ENCODE results near the gene PSMG3.
A peak's percentile ranks its signal among the peaks of the same experiment; 100 is the strongest.

Gene PSMG3

DNA sequence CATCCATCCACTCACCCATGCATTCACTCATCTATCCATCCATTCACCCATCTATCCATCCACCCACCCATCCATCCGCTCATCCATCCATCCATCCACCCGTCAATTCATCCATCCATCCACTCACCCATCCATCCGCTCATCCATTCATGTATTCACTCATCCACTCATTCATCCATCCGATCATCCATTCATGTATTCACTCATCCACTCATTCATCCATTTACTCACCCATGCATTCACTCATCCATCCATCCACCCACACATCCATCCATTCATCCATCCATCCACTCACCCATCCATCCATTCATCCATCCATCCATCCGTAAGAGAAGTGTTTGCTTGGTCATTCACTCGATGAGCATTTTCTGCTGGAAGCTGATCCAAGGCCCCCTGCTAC is 8.7 kb upstream of the PSMG3 start:
- no peak for DNase-seq

DNA sequence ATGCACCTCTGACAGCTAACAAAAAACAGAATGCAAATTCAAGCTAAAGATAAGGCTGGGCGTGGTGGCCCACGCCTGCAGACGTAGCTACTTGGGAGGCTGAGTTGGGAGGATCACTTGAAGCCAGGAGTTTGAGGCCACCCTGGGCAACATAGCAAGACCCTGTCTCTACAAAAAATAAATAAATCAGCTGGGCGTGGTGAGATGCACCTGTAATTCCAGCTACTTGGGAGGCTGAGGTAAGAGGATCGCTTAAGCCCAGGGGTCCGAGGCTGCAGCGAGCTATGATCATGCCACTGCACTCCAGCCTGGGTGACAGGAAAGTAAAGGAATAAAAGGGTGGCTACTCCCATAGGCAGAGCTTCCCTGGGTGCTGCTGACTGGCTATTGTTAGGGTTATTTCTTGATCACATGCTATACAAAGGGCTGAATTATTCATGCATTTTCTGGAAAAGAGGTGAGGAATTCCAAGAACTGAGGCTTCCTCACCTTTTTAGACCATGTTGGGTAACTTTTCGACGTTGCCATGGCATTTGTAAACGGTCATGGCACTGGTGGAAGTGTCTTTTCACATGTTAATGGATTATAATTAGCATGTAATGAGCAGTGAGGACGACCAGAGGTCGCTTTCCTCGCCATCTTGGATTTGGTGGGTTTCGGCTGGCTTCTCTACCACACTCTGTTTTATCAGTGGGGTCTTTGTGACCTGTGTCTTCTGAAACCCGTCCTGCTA is 6.9 kb upstream of the PSMG3 start:
- no peak for DNase-seq

DNA sequence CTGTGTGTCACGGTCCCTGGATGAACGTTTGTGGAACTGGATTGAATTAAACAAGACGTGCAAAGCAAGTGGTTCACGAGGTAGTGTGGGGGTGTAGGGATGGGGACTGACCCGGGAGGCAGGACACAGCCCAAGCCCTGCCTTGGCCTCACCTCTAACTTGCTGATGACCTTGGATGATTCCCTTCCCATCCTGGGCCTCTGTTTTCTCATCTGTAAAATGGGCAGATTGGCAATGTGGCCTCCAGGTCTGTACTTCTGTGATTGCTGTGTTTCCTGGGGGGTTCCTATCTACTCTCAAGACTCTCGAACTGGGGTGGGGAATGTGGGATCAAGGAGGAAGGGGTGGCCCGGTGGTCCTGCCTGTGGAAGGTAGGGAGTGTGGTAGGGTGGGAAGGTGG is 6.0 kb upstream of the PSMG3 start:
- no peak for DNase-seq

DNA sequence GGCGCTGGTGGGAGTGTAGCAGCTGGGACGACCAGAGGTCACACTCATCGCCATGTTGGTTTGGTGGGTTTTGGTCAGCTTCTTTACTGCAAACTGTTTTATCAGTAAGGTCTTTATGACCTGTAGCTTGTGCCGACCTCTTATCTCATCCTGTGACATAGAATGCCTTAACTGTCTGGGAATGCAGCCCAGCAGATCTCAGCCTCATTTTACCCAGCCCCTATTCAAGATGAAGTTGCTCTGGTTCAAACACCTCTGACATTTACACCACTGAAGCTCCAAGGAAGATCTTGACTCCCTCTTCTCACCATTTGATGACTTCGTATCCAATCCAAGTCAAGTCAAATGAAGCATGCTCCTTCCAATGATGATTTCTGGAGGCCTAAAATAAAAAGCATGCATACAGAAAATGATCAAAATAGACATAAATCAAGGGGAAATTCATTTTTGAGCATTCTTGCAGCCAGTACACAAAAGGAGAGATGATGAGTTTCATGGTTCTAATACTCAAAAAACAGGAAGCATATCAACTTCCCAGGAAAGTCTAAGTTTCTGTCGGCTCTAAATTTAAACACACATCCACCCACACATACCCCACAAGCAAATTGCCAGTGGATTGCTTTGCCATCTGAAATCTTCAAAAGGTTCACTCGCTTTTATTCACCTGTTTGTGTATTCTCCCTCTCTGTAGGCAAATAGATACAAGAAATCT is 2.4 kb upstream of the PSMG3 start:
- DNase-seq = no peak

DNA sequence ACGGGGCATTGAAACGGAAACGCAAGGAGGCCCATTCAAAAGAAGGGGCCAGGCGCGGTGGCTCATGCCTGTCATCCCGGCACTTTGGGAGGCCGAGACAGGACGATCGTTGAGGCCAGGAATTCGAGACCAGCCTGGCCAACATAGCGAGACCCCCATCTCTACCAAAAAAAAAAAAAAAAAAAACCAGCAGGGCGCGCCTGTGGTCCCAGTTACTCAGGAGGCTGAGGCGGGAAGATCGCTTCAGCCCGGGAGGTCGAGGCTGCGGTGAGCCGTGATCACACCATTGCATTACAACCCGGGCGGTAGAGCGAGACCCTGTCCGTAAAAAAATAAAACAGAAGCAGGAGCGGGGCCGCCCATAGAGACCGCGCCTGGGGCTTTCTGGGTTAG is 396 bp downstream of the PSMG3 start:
- no peak for DNase-seq

DNA sequence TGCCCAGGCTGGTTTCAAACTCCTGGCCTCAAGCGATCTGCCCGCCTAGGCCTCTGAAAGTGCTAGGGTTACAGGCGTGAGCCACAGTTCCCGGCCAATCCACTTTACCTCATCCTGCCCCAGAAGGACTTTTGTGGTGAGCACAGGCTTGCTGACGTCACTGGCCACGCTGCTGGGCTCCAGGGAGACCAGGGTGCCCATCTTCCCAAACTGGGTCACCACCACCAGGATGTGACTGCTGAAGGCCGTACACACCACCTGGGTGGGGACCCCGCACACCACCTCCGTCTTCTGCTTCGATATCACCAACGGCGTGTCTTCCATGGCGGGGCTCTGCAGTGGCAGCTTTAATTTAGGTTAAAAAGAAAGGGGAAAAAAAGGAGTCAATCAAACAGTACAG is 816 bp downstream of the PSMG3 start:
- DNase-seq = peak; percentile 21

DNA sequence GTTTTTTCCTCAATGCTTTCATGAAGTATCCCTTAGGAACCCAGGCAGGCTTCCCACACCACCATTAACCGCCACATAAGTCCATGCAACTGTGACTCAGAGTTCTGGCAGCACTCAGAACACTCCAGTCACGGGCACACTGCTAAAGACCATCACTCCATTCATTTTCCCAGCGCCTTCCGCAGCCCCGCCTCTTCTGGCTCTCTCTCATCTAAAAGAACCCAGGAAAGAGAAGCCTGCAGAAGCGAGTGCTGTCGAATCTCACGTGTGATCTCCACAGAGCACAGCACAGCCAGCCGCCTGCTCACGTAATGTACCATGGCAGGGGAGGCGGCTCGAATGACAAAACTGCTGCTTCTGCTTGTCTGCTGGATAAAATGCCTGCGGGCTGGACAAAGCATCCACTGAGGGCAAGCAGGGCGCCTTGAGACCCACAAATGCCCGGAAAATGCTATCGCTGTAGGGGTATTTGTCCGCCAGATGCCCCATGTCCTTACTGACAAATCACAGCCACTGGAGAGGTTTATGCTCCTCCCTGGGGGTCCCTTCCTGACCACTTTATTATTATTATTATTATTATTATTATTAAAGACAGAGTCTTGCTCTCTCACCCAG is 1.8 kb downstream of the PSMG3 start:
- DNase-seq = peak; percentile 91

DNA sequence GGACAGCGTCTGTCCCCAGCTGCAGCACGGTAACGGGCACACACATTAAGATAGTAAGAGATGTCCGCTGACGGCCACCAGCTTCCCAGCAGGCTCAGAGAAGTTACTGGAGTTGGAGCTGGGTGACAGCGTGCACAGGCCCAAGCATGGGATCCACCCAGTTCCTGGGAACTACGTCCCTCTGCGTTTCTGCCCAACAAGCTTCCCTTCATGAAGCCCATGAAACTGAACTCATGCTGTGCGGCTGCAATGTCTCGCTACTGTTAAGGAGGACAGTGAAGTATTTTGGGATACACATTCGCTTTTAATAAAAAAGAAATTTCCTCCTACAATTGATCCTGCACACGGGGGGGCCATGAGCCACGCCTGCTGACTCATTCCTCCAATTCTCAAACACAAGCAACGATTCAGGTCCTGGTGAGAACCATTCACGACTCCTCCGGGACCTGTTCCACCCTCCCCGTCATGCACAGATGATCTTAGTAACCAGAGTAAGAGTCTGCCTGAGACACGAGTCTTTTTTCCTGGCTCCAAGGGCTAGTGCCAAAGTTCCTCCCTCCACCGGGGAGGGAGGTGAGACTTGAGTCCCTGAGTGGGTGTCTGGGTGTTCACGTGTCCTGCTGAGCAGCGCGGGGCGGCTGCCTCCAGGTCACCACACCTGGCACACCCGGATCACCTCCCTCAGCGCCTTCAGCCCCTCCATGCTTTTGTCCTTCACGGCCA is 2.6 kb downstream of the PSMG3 start:
- DNase-seq = peak; percentile 92

DNA sequence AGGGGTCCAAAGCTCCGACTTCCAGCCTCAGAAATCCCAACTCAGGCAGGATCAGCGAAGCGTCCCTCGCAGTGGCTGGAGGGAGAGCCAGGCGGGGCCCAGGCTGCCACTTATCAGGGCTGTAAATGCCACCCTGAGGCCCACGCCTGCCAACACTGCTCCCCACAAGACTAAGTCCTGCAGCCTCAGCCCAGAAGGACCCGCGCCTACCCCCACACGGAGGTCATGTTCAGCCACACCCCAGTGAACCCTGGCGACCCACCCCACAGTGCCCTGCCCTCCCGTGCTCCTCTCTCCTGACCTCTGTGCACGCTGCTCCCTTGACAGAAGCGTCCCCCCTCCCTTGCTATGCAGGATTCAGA is 3.2 kb downstream of the PSMG3 start:
- no peak for DNase-seq

DNA sequence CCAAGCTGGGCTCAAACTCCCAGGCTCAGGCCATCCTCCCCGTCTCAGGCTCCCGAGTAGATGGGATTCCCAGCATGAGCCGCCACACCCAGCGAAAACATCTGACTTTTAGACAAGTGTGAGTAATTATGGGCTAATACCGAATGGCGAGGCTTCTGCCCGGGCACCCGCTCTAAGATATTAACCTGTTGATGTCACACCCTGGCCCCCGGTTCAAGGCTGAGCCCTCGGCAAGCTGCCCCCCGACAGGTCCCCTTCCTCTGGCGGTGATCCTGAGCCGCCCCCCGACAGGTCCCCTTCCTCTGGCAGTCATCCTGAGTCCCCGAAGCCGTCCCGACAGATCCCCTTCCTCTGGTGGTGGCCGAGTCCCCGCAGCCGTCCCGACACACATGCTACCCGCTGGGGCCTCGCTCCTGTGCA is 5.2 kb downstream of the PSMG3 start:
- DNase-seq = peak; percentile 77

DNA sequence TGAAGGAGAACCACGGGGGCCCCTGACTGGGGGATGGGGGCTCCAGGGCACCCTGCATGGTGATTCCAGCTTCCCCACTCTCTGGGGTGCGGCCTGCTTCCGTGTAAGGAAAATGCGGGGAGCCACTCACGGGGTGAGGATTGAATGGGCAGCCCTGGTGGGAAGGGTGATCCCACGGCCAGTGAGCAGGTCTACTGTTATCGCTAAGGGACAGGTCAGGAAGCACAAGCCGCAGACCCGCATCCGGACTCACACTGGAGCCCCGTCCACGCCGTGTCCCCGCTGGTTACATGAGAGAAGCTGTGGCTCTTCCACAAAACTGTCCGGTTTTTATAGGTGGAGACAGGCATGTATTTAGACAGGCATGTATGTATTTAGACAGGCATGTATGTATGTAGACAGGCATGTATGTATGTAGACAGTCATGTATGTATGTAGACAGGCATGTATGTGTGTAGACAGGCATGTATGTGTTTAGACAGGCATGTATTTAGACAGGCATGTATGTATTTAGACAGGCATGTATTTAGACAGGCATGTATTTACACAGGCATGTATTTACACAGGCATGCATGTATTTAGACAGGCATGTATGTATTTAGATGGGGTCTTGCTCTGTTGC is 5.7 kb downstream of the PSMG3 start:
- DNase-seq = no peak

DNA sequence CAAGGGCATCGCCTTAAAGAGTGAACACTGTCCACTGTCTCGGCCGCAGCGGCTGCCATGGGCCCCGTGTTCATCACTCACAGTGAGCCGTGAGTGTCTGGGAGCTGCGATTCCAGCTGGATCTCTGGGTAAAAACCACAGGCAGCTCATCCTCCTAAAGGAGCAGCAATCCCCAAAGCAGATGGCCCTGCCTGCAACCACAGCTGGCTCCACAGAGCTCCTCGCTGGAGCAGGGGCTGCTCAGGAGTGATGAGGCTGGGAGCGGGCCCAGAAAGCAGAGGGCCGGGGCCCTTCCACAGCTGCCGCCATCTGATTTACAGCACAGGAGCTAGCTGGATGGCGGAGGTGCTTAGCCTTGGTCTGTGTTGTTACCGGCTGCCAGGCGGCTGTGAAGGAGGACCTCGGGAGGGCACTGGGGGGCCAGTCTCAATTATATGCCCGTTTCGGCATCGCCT is 7.2 kb downstream of the PSMG3 start:
- DNase-seq = peak; percentile 54

DNA sequence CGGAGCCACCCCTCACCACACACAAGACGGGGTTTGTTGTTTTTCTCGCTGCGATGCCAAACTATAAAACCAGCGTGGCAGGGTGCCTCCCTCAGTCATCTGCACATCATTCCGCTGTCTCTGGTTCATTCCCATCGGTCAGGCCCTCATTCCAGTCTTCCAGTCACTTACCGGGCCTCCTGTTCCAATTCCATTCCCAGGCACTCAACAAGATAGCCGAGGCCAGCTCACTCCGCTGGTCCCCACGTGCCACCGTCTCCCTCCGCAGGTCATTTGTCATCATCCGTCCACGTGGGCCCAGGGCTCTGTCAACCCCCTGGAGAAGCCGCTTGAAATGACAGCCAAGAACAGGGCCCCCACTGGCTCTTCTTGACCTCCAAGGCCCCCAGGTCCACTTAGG is 7.7 kb downstream of the PSMG3 start:
- DNase-seq = peak; percentile 82

DNA sequence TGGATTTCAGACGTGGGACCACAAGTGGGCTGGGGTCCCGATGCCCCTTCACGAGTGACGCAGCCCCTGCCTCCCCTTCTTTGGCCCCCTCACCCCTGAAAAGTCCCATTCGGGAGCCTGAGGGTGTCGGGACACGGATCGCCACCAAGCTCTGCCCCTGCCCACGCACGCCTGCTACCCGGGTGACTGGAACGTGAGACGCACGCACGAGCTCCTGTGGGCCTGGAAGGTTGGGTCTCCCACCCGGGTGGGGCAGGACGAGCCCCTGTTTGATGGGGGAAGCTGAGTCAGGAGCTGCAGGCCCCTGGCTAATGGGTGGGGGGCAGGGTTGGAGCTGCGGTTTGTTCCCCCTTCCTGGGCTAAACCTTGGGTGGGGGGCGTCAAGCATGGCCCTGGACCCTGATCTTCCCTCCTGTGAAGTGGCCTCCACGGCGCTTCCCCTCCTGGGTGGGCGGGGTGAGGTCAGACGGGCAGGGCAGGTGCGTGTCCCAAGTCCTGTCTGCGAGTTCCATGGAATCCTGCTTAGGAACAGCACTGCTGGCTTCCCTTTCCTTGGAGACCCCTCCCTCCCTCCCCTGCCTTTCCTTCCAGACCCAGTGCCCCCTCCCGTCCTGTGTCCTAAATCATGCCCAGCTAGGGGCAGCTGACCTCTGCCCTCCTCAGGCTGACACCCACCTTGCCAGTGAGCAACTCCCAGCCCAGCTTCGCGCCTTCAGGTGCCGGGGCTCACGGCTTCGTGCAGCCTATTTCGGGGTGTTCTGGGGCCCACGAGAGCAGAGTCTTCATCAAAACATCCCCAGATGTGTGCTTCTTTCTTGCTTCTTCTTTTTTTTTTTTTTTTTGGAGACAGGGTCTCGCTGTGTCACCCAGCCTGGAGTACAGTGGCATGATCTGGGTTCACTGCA is 8.5 kb downstream of the PSMG3 start:
- no peak for DNase-seq

DNA sequence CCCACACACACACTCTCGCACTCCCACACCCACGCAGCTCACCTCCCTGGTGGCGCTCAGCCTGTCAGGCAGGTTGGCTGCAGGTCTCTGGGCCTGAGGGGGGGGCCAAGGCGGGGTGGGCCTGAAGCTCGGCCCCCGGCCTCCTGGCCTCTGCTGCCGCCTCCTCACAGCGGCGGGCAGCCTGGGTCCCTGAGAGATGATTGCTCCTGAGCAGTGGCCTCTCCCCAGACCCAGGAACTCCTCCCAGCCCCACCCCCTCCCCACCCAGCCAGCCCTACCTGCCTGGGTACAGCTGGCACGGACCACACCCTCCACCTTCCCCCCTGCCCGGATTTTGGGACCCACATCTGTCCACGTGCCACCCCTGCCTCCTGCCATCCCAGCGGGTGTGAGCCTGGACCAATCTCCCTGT is 9.2 kb downstream of the PSMG3 start:
- DNase-seq = no peak

DNA sequence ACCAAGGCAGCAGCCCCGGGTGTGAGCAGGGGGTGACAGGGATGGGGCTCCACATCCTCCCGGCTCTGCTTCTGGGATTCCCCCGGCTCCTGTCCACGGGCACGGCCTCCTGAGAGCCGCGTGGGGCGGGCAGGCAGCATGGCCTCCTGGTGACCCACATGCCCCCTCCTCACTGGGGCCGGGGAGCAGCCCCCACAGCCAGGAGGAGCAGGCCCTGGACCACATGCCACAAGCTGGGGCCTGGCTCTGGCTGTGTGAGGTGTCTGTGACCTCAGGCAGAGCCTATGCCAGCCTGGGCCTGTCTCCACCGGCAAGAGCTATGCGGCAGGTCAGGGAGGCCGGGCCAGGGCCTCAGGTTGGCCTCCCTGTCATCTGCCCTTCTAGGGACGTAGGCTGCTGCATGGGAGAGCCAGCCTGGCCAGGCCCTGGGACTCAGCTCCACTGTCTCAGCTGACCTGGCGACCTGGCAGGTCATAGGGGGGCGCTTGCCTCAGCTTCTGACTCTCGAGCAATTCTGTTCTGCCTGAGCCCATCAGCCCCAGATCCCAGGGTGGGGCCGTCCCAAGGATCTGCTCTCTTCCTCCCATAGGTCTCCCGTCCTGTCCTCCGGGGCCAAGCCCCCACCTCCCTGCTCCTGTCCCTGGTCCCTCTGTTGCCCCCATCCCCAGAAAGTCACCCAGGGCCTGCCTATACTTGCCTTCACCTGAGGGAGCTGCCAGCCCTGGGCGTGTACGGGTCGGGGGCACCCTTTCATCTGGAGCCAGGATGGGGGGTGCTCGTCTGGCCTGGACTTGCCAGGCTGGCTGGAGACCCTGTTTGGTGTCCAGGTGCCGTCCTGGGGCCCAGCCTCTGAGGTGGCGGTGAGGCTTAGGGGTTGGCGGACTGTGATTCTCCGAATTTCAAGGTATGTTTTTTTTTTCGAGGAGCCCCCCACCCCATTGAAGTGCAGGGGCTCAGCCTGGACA is 9.9 kb downstream of the PSMG3 start:
- DNase-seq = no peak

DNA sequence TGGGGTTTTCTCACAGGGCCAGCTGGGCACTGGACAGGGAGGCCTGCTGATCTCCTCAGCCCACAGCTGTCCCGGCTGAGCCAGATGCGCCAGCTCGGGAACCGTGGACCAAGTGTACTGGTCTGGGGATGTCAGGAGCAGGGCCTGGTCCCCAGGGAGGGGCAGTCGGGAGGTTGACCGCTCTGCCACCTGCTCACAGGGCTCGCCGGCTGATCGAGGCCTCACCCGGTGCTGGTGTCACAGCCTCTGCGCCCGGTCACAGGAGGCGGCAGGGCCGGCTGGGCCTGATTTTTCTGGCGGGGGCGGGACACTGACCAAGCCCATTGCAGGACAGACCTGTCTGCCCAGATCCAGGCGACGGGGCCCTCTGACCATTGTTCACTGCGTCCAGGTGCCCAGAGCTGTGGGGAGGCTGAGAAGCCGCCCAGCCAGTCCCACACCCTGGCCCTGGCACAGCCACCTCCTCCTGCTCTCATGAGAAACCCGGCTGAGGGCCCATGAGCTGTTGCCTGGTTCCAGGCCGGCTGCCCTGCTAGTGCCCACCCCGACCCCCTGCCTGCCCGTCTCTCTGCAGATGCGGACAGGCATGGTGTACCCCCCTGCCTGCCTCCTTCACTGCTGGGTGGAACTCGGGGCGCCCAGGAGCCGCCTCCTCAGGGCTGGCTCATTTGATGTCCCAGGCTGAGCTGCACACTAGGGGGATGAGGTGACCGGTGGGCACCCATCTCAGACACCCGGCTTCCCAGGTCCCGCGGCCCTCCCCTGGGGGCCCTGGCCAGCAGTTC is 10.8 kb downstream of the PSMG3 start:
- DNase-seq = no peak

DNA sequence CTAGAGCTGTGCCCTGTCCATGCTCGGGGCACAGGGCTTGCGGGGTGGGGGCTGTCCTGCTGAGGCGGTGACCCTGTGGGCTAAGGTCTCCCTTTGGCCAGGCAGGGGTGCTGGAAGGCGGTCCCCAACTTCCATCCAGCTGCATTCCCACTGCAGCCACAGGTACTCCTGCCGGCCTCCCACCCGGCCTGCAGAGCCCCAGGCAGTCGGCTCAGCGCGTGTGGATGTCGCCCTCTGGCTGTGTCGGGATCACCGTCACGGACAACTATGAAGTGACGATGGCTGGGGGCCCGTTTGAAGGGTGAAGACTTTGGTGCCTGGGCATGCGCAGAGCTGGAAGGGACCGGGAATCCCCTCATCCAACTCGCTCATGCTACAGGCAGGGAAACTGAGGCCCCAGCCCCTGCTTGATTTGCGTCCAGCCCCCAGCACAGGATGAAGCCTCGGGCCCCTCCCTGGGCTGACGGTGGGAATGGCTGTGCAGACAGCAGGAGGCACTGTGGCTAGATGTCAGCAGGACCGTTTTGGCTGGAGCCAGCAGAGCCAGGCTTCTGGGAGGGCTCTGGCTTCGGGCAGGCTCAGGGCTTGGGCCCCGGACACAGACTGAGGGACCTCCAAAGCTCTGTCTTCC is 11.5 kb downstream of the PSMG3 start:
- no peak for DNase-seq

DNA sequence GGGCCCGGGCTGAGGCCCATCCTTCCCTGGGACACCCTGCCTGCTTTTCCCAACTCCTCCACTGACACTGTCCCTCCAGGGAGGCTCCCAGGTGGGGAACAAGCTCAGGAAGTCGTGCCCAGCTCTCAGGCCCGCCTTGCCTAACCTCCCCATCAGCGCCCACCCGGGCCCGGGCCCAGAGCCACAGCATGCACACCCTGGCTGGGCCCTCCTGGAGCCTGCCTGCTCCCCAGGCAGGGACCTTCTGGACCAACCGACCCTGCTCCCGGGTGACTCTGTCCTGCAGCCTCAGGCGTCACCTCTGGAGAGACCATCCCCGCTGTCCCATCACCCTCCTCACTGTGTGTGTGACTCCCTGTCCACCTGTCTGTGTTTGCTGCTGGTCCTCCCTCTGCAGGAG is 12.1 kb downstream of the PSMG3 start:
- DNase-seq = no peak
